GM12878 (cell line): ENCODE measurements around the gene ATP5F1D. TPM values are rescaled to one million over a fixed set of nuclear protein-coding genes. Genes with fewer than 3 reads are reported as not detected.

ENCODE experiments used
- ATAC-seq: fragments of 200-7000 bp; cut with Tn5 transposase; 3 replicates; pipeline ENCODE4 v1.9.1; 2020; ENCODE audit warnings: mild to moderate bottlenecking, moderate library complexity
- BruUV-seq: library from RNA; stranded (reverse); fragments of 400-500 nt; replicated peaks from 2 replicates; lab custom pipeline; 2021; lab: Mats Ljungman, UMichigan
- CTCF ChIA-PET: fragments of 300-600 bp; sonication (Branson Sonifier 250); formaldehyde crosslinking; extraction: SDS; loops from one replicate; lab custom pipeline; 2021; ENCODE audit warnings: inconsistent platforms; lab: Yijun Ruan, JAX
- POLR2A ChIA-PET: fragments of 350-600 bp; formaldehyde crosslinking; extraction: SDS; loops from one replicate; lab custom pipeline; 2021; ENCODE audit warnings: inconsistent platforms; lab: Charles Lee
- RAD21 ChIA-PET: fragments of 300-600 bp; sonication (Branson Sonifier 250); formaldehyde crosslinking; loops from one replicate; lab custom pipeline; 2023; ENCODE audit warnings: antibody characterized with exemption; ENCODE audit not compliant: unreplicated experiment; lab: Charles Lee
- SMC1A ChIA-PET: fragments of 300-600 bp; sonication (Branson Sonifier 250); formaldehyde crosslinking; loops from one replicate; lab custom pipeline; 2023; ENCODE audit not compliant: unreplicated experiment, uncharacterized antibody; lab: Charles Lee
- DNase-seq: peaks from one replicate; pipeline ENCODE4 v3.0.0-alpha.2; 2011; ENCODE audit warnings: low read depth, low spot score
- FAIRE-seq: peaks from 3 replicates; lab custom pipeline; 2011; peaks lifted over from hg19 to GRCh38; lab: Jason Lieb, UNC
- H2AFZ ChIP-seq: 2 replicates; pipeline ENCODE4 v1.6.0; 2011; ENCODE audit warnings: low read depth, low read length, control low read depth; ENCODE audit not compliant: control insufficient read depth
- H3K27ac ChIP-seq: 2 replicates; pipeline ENCODE4 v1.5.1; 2011; ENCODE audit warnings: control low read depth; ENCODE audit not compliant: control insufficient read depth, insufficient read depth
- H3K27me3 ChIP-seq, 2 experiments: replicated peaks in 1 of 2; 2 replicates each; pipeline versions ENCODE4 v1.6.0 to v1.6.1; 2011; ENCODE audit warnings: low read length in 1 of 2; ENCODE audit not compliant: control insufficient read depth in 2 of 2, insufficient read depth in 2 of 2
- H3K36me3 ChIP-seq, 2 experiments: 2 replicates each; pipeline ENCODE4 v1.5.1; 2011; ENCODE audit warnings: low read length in 1 of 2; ENCODE audit not compliant: control insufficient read depth in 2 of 2, insufficient read depth in 2 of 2
- H3K4me1 ChIP-seq: 2 replicates; pipeline ENCODE4 v1.6.1; 2011; ENCODE audit warnings: mild to moderate bottlenecking, low read length, moderate library complexity, mixed read lengths; ENCODE audit not compliant: control insufficient read depth, insufficient read depth
- H3K4me2 ChIP-seq: 2 replicates; pipeline ENCODE4 v1.6.0; 2011; ENCODE audit warnings: control low read depth; ENCODE audit not compliant: control insufficient read depth, insufficient read depth
- H3K4me3 ChIP-seq: fragments of 200-600 bp; sonication (generic); 2 replicates; pipeline ENCODE4 v1.5.1; 2016
- H3K79me2 ChIP-seq: 2 replicates; pipeline ENCODE4 v1.6.0; 2011; ENCODE audit warnings: low read length; ENCODE audit not compliant: control insufficient read depth, insufficient read depth
- H3K9ac ChIP-seq: 2 replicates; pipeline ENCODE4 v1.8.0; 2011; ENCODE audit warnings: low read length, control low read depth, mixed read lengths; ENCODE audit not compliant: control insufficient read depth, insufficient read depth
- H3K9me3 ChIP-seq: replicated peaks from 3 replicates; pipeline ENCODE4 v1.5.1; 2011; ENCODE audit warnings: mild to moderate bottlenecking, low read length; ENCODE audit not compliant: control insufficient read depth, insufficient read depth
- H4K20me1 ChIP-seq: 2 replicates; pipeline ENCODE4 v1.6.0; 2011; ENCODE audit not compliant: control insufficient read depth, insufficient read depth
- MYB ChIP-seq: fragments of 150-350 bp; IDR thresholded peaks from 2 replicates; pipeline ENCODE4 v1.6.1; 2014; ENCODE audit warnings: mild to moderate bottlenecking, low read depth, low read length, borderline replicate concordance
- POLR2A ChIP-seq: IDR thresholded peaks from 2 replicates; pipeline ENCODE4 v1.6.1; 2011; ENCODE audit warnings: low read depth, mild to moderate bottlenecking, low read length
- SP1 ChIP-seq: IDR thresholded peaks from one replicate; pipeline ENCODE4 v1.6.1; 2011; ENCODE audit warnings: low read depth, low read length
- WGBS: methylation state at CpG from one replicate; pipeline ENCODE4 v1.1.6; 2016; ENCODE audit warnings: low lambda C conversion rate; ENCODE audit not compliant: insufficient replicate concordance, insufficient coverage; ENCODE audit errors: missing lambda C conversion rate; 5-methylcytosine and 5-hydroxymethylcytosine counted together
- in situ Hi-C: fragments of 300-500 bp; cut with MboI; formaldehyde crosslinking; loops from 9 replicates; pipeline ENCODE4 v1.14.3; 2018; ENCODE audit warnings: mixed read lengths
- intact Hi-C: fragments of 100-400 bp; cut with micrococcal nuclease; formaldehyde crosslinking; loops from one replicate; pipeline ENCODE4 v1.14.2; 2022; ENCODE audit not compliant: unreplicated experiment
- polyA plus RNA-seq, 11 experiments: library from polyadenylated mRNA; depleted of rRNA in 4 of 11; unstranded in 6 of 11; stranded (reverse) in 5 of 11; fragments of >200 nt; fragmentation: Nextera tagmentation in 4 of 11; fragmentation: Illumina TruSeq in 1 of 11; extraction: Ambion mirVana in 4 of 11; extraction: Trizol in 1 of 11; gene quantifications; 1 replicate in 1 of 11; 2 replicates in 10 of 11; pipeline versions ENCODE4 v1.2.1 to v1.2.3, GENCODE V29; 2011 to 2016; ENCODE audit warnings: inconsistent platforms in 2 of 11, missing spikeins in 2 of 11, low read depth in 1 of 11
- total RNA-seq, 4 experiments: library from RNA; depleted of rRNA in 3 of 4; stranded (reverse); fragments of >200 nt in 3 of 4; fragmentation: Illumina TruSeq in 1 of 4; extraction: Trizol in 1 of 4; gene quantifications; 2 replicates each; pipeline versions ENCODE4 v1.2.1 to v1.2.3, GENCODE V29; 2013 to 2021
- TF ChIP-seq, protein P1 (sequence below): fragments of 450-650 bp; formaldehyde crosslinking; IDR thresholded peaks from 2 replicates; pipeline ENCODE4 v1.4.0; 2022; ENCODE audit warnings: mild to moderate bottlenecking, moderate library complexity

ATP5F1D gene
- total and polyA plus RNA-seq, 10 of the 15 experiments (the other 5 are each of a cell fraction or from before 2014, with no cell fraction given) = 7.2 to 357 (median 49.5) TPM

DNA sequence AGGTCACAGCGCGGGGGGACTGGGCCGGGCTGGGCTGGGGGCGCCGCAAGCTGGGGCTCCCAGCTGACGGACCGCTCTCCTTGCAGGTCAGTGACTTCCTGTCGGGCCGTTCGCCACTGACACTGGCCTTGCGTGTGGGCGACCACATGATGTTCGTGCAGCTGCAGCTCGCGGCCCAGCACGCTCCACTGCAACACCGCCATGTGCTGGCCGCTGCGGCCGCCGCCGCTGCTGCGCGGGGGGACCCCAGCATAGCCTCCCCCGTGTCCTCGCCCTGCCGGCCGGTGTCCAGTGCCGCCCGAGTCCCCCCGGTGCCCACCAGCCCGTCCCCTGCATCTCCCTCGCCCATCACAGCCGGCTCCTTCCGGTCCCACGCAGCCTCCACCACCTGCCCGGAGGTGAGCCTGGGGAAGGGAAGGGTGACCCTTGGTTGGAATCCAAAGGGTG, 12.6 kb downstream of the ATP5F1D start:
- intact Hi-C loops (no loop called here), in situ Hi-C loops (no loop called here)
- H2AFZ ChIP-seq = no peak overlapping the region
- CTCF ChIA-PET = interaction anchor here (1.2 to 2.3 kb wide), 4 partner anchors 8 to 14 kb away, joined by 4 to 26 read pairs (median 14); no protein-coding TSS in a partner anchor
- H3K4me1 ChIP-seq = peaks cover 16% of the 10 kb centered on the region
- peaks cover 14 to 29% of the 10 kb centered on the region in 2 experiments; a peak in 3 of 4 replicates for H3K36me3 ChIP-seq
- TF ChIP-seq POLR2A (peak; percentile 32; the same call in 1 of the 2 replicates), SP1 (no peak), MYB (no peak)
- TF ChIP-seq, protein P1, sequence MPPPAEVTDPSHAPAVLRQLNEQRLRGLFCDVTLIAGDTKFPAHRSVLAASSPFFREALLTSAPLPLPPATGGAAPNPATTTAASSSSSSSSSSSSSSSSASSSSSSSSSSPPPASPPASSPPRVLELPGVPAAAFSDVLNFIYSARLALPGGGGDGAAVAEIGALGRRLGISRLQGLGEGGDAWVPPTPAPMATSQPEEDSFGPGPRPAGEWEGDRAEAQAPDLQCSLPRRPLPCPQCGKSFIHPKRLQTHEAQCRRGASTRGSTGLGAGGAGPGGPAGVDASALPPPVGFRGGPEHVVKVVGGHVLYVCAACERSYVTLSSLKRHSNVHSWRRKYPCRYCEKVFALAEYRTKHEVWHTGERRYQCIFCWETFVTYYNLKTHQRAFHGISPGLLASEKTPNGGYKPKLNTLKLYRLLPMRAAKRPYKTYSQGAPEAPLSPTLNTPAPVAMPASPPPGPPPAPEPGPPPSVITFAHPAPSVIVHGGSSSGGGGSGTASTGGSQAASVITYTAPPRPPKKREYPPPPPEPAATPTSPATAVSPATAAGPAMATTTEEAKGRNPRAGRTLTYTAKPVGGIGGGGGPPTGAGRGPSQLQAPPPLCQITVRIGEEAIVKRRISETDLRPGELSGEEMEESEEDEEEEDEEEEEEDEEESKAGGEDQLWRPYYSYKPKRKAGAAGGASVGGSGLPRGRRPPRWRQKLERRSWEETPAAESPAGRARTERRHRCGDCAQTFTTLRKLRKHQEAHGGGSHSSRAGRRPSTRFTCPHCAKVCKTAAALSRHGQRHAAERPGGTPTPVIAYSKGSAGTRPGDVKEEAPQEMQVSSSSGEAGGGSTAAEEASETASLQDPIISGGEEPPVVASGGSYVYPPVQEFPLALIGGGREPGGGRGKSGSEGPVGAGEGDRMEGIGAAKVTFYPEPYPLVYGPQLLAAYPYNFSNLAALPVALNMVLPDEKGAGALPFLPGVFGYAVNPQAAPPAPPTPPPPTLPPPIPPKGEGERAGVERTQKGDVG = no peak
- no peaks in the 10 kb centered on the region for H4K20me1 ChIP-seq
- FAIRE-seq (no peak), ATAC-seq (no peak), DNase-seq (no peak)
- H3K27ac ChIP-seq = no peak overlapping the region; the same call in 1 of the 2 replicates
- H3K9me3 ChIP-seq = no peaks in the 10 kb centered on the region
- H3K9ac ChIP-seq = no peak overlapping the region
- RAD21 ChIA-PET = interaction anchor here (2.0 to 2.9 kb wide), 2 partner anchors 10 to 12 kb away, joined by 15 to 47 read pairs; no protein-coding TSS in a partner anchor
- no peaks in the 10 kb centered on the region for H3K27me3 ChIP-seq
- H3K4me2 ChIP-seq = 0 out of 2 replicates have a peak overlapping the region, but pooled peaks have one; percentile 53
- WGBS = 76% methylated on average over 15 of the region's 37 CpGs
- SMC1A ChIA-PET = interaction anchor here (1.9 kb wide), 1 partner anchor 12 kb away, joined by 14 read pairs; no protein-coding TSS in a partner anchor
- no peak overlapping the region for H3K4me3 ChIP-seq
- H3K79me2 ChIP-seq = peaks cover 61% of the 10 kb centered on the region
- POLR2A ChIA-PET = interaction anchor here (1.5 to 2.9 kb wide), 3 partner anchors 10 to 19 kb away, joined by 8 to 22 read pairs (median 14); no protein-coding TSS in a partner anchor
- no TSS peak for BruUV-seq
